GM19240 (cell line): Measurements from ENCODE around the gene ZNF184.
"Not testable (repeated sequence)": the region's sequence is repeated elsewhere in the genome, so short reads cannot be mapped to it uniquely, and the experiment has no call there.

ENCODE experiments used
- DNase-seq: peaks from one replicate; pipeline ENCODE4 v3.0.0; 2011; ENCODE audit warnings: low spot score; ENCODE audit not compliant: insufficient read length

ZNF184 gene

DNA sequence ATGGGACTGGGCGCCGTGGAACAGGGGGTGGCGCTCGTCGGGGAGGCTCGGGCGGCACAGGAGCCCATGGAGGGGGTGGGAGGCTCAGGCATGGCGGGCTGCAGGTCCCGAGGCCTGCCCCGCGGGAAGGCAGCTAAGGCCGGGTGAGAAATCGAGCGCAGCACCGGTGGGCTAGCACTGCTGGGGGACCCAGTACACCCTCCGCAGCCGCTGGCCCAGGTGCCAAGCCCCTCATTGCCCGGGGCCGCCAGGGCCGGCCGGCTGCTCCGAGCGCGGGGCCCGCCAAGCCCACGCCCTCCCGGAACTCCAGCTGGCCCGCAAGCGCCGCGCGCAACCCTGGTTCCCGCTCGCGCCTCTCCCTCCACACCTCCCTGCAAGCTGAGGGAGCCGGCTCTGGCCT is 48.1 kb downstream of the ZNF184 start:
- not testable (repeated sequence) for DNase-seq

GRCh38 chr6:27422651-27423332 is 50.1 kb downstream of the ZNF184 start:
- DNase-seq, result no peak

- no peak for DNase-seq
These were observed 53.5 kb downstream of the ZNF184 start for GRCh38 chr6:27419363-27419762.

- no peak for DNase-seq
These were observed 57.0 kb downstream of the ZNF184 start for GRCh38 chr6:27415898-27416297.

- DNase-seq, result no peak
These were observed 57.9 kb downstream of the ZNF184 start for GRCh38 chr6:27414996-27415395.

DNA sequence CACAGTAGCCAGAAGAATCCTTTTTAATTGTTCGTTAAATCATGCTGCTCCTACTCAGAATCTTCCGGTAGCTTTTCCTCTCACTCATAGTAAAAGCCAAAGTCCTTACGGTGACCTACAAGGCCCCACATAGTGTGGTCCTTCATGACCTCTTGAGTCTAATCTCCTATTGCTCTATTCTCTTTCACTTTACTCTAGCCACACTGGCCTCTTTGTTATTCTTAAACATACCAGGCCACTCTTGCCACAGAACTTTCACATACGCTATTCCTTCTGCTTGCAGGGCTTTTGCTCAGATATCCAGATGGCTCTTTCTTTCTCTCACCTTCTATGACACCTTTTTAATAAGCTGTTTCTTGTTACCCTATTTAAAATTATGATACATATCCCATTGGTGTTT is 58.6 kb downstream of the ZNF184 start:
- DNase-seq, result no peak

DNA sequence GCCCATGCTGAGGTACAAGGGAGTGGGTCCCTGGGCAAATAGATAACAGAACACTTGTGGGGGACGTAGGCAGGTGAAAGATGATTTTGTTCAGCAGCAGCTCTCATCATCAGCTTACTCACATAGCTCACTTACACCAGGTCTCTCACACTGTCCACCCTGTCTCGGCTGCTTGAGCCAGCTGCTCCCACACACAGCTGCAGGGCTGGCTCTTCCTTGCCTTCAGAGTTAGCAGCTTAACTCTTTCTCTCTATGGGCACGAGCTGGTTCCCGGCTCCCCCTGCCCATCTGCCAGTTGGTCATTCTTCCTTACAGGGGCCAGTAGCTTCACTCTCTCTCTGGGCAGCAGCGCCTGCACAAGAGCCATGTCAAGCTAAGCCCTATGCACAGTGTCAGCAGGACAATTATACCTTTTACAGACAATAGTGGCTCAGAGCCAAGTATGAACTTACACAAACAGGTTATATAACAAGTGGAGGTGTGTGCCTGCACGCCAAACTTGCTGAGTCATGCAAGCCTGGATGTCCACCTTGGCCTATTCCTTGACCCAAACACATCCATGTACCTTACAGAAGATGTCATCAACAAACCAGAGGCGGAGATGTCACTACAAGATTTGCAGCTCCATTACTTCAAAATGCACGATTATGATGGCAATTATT is 65.6 kb downstream of the ZNF184 start:
- DNase-seq, result no peak

- no peak for DNase-seq
These were observed 66.8 kb downstream of the ZNF184 start for GRCh38 chr6:27406085-27406484.

GRCh38 chr6:27400877-27401642 is 71.8 kb downstream of the ZNF184 start:
- no peak for DNase-seq
